Measurements from ENCODE around the gene CPED1. TPM values are rescaled to one million over a fixed set of nuclear protein-coding genes. Genes with fewer than 3 reads are reported as not detected.

CPED1 gene
- total RNA-seq, result 27.3 TPM

DNA sequence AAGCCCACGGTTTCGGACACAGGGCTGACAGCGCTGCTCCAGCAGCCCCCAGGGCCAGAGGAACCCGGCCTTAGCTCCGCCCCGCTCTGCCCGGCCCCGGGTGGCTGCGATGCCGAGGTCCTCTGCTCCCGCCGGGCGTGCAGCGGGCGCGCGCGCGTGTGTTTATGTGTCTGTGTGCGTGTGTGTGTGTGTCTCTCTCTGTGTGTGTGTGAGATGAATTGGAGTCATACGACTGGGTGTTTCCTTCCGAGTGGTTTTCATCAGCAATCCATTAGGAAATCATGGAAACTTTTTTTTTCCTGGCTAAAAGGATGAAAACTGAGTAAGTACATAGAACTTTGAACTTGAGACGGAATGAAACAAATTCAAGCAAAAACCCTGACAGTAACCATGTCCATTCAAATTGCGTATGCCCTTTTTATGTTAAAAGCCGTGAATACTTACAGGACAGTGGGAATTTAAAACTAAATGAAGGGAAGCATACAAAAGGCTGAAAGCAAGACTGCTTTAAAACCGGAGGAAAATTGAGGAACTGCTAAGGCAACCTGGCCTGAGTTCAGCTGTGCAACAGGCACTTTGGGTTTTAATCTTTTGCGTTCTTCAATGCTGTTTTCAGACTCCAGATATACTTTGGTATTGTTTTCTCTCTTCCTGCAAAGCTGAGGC, at the start of gene CPED1:
CPED1 (plus strand) TSS at position 121 of the 666 bp plus-strand sequence. CDS start 911 bp downstream, outside the sequence.
- DNase-seq (ENCODE audit: extremely low spot score in 2 of 2), result no peak
- peak within 1 kb of the TSS; percentile 94 for H3K27ac ChIP-seq
- H3K9me3 ChIP-seq, result no peaks in the 10 kb centered on the region
- no peaks in the 10 kb centered on the region for H3K36me3 ChIP-seq
- TF ChIP-seq, protein P1, sequence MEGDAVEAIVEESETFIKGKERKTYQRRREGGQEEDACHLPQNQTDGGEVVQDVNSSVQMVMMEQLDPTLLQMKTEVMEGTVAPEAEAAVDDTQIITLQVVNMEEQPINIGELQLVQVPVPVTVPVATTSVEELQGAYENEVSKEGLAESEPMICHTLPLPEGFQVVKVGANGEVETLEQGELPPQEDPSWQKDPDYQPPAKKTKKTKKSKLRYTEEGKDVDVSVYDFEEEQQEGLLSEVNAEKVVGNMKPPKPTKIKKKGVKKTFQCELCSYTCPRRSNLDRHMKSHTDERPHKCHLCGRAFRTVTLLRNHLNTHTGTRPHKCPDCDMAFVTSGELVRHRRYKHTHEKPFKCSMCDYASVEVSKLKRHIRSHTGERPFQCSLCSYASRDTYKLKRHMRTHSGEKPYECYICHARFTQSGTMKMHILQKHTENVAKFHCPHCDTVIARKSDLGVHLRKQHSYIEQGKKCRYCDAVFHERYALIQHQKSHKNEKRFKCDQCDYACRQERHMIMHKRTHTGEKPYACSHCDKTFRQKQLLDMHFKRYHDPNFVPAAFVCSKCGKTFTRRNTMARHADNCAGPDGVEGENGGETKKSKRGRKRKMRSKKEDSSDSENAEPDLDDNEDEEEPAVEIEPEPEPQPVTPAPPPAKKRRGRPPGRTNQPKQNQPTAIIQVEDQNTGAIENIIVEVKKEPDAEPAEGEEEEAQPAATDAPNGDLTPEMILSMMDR (IDR thresholded peaks at IDR 0.05), result peak in 1 of 3 experiments; percentile 12
- peak; percentile 39 to 87 for TF ChIP-seq POLR2AphosphoS5 (IDR thresholded peaks at IDR 0.05; ENCODE audit: insufficient read depth in 1 of 2, low read depth in 1 of 2)
- TF ChIP-seq POLR2A (IDR thresholded peaks at IDR 0.05), result peak in 1 of 2 donors; percentile 39
- peaks cover 8% of the 10 kb centered on the region for H3K4me1 ChIP-seq
- intact Hi-C loops (cut with DNase I), result loop anchor here (1.0 kb wide), 1 partner anchor 93 kb away; no protein-coding TSS in a partner anchor
- H3K4me3 ChIP-seq, result peak within 1 kb of the TSS; percentile 42 to 50
- no peaks in the 10 kb centered on the region for H3K27me3 ChIP-seq

DNA sequence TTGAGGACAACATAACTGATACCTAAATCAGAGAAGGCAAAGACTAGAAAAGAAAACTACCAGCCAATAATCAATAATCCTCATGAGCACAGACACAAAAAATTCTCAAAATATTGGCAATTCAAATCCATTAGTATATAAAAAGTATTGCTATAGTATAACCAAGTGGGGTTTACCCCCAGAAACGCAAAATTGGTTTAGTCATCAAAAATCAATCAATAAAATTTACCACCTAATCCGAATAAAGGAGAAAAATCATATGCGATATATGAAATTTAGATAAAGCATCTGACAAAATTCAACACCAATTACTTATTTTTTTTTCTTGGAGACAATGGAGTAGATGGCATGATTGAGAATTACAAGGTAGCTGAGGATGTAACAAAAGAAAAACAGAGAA, 49.2 kb upstream of the CPED1 start:
- Histone ChIP-seq H3K27me3 (no peaks in the 10 kb centered on the region), H3K27ac (no peak overlapping the region), H3K4me1 (no peaks in the 10 kb centered on the region), H3K9me3 (no peaks in the 10 kb centered on the region), H3K36me3 (no peaks in the 10 kb centered on the region), H3K4me3 (no peak overlapping the region)
- DNase-seq (ENCODE audit: extremely low spot score in 2 of 2), result no peak
- TF ChIP-seq, protein P1 (IDR thresholded peaks at IDR 0.05), result no peak
- TF ChIP-seq POLR2AphosphoS5 (IDR thresholded peaks at IDR 0.05; ENCODE audit: insufficient read depth in 1 of 2, low read depth in 1 of 2), result no peak
- intact Hi-C loops (cut with DNase I), result no loop called here

DNA sequence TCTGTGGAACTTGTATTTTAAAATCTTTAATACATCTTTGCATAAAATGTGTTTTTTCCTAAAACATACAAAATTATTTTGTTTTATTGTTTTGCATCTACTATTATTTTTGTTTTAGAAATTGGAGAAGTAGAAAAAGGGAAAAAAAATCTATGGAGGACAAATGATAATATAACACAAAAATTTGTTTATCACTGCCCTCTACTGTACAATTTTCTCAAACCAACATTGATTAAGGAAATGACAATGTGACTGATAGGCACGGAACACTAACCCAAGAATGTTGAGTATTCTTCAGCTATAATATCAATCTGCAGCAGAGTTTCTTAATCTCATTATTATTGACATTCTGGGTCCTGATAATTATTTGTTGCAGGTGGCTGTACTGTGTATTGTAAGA, 47.4 kb upstream of the CPED1 start:
- Histone ChIP-seq H3K27ac (no peak overlapping the region), H3K36me3 (no peaks in the 10 kb centered on the region), H3K27me3 (no peaks in the 10 kb centered on the region), H3K9me3 (no peaks in the 10 kb centered on the region), H3K4me1 (no peaks in the 10 kb centered on the region), H3K4me3 (no peak overlapping the region)
- DNase-seq (ENCODE audit: extremely low spot score in 2 of 2), result no peak
- TF ChIP-seq, protein P1 (IDR thresholded peaks at IDR 0.05), result no peak
- TF ChIP-seq POLR2A (IDR thresholded peaks at IDR 0.05) (no peak), POLR2AphosphoS5 (IDR thresholded peaks at IDR 0.05; ENCODE audit: insufficient read depth in 1 of 2, low read depth in 1 of 2) (no peak)
- intact Hi-C loops (cut with DNase I), result loop anchor here (10.0 kb wide), 1 partner anchor 136 kb away; no protein-coding TSS in a partner anchor

DNA sequence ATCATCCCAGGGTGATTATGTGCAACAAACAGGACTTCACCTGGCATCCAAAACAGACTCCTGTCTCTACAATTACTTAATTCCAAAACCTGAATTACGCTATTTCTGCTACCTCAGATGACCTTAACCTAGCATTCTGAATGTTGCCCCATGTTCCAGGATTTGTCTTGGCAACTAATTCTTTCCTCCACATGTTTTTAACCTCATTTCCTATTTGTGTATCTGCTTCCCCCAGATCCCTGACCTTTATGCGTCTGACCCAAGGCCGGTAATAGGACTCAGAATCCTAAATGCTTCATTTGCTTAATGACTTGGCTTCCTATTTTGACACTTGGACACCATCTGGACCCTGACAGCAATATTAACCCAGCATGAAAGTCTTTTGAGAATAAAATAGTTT, 46.7 kb upstream of the CPED1 start:
- Histone ChIP-seq H3K36me3 (no peaks in the 10 kb centered on the region), H3K27me3 (no peaks in the 10 kb centered on the region), H3K27ac (no peak overlapping the region), H3K9me3 (no peaks in the 10 kb centered on the region), H3K4me3 (no peak overlapping the region), H3K4me1 (no peaks in the 10 kb centered on the region)
- TF ChIP-seq, protein P1 (IDR thresholded peaks at IDR 0.05), result no peak
- no peak for TF ChIP-seq POLR2A (IDR thresholded peaks at IDR 0.05)
- TF ChIP-seq POLR2AphosphoS5 (IDR thresholded peaks at IDR 0.05; ENCODE audit: insufficient read depth in 1 of 2, low read depth in 1 of 2), result peak in 1 of 2 donors; percentile 73
- intact Hi-C loops (cut with DNase I), result loop anchor here (10.0 kb wide), 1 partner anchor 137 kb away; no protein-coding TSS in a partner anchor
- DNase-seq (ENCODE audit: extremely low spot score in 2 of 2), result no peak

DNA sequence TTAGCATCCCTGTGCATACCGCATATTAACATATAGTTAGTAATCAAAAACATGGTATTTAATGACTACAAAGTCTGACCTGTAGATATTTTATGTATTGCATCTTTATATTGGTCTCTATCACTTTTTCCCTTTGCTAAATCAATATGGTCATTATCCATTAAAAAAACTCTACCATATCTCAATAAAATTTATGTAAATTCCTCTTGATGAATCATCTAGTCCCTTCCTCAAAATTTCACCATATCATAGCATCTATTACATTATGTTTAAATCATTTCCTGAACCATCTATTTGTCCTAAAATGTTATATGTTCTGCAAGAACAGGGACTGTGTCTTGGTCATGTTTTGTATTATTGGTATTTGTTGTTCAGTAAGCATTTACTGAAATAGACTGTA, 45.6 kb upstream of the CPED1 start:
- Histone ChIP-seq H3K4me1 (no peaks in the 10 kb centered on the region), H3K27ac (no peak overlapping the region), H3K9me3 (no peaks in the 10 kb centered on the region), H3K4me3 (no peak overlapping the region), H3K36me3 (no peaks in the 10 kb centered on the region), H3K27me3 (no peaks in the 10 kb centered on the region)
- intact Hi-C loops (cut with DNase I), result loop anchor here (10.0 kb wide), 1 partner anchor 138 kb away; no protein-coding TSS in a partner anchor
- TF ChIP-seq, protein P1 (IDR thresholded peaks at IDR 0.05), result no peak
- TF ChIP-seq POLR2A (IDR thresholded peaks at IDR 0.05) (no peak), POLR2AphosphoS5 (IDR thresholded peaks at IDR 0.05; ENCODE audit: insufficient read depth in 1 of 2, low read depth in 1 of 2) (no peak)
- DNase-seq (ENCODE audit: extremely low spot score in 2 of 2), result no peak

Measured in vagina (tissue), 2 donors.